HG03469 (cell line): ENCODE measurements around the gene GPATCH2.
"Not testable (repeated sequence)": the region's sequence is repeated elsewhere in the genome, so short reads cannot be mapped to it uniquely, and the experiment has no call there.

ENCODE experiments used
- ATAC-seq: cut with Tn5 transposase; IDR thresholded peaks from one replicate; pipeline ENCODE4 v1.9.1; 2021; ENCODE audit warnings: mild to moderate bottlenecking, moderate library complexity, moderate number of reproducible peaks; ENCODE audit not compliant: unreplicated experiment

The GPATCH2 gene

GRCh38 chr1:217584286-217584811 is 46.5 kb downstream of the GPATCH2 start:
- not testable (repeated sequence) for ATAC-seq

- no peak for ATAC-seq
These were observed 53.6 kb downstream of the GPATCH2 start for GRCh38 chr1:217577336-217577735.

GRCh38 chr1:217574265-217574949 is 56.5 kb downstream of the GPATCH2 start:
- ATAC-seq = no peak

- ATAC-seq = no peak
These were observed 61.9 kb downstream of the GPATCH2 start for GRCh38 chr1:217569021-217569420.

GRCh38 chr1:217568200-217568599 is 62.7 kb downstream of the GPATCH2 start:
- no peak for ATAC-seq

- no peak for ATAC-seq
These were observed 66.1 kb downstream of the GPATCH2 start for GRCh38 chr1:217564833-217565232.

GRCh38 chr1:217564207-217564606 is 66.7 kb downstream of the GPATCH2 start:
- ATAC-seq = no peak

GRCh38 chr1:217563179-217563578 is 67.7 kb downstream of the GPATCH2 start:
- no peak for ATAC-seq

GRCh38 chr1:217562229-217562878 is 68.5 kb downstream of the GPATCH2 start:
- no peak for ATAC-seq

- no peak for ATAC-seq
These were observed 69.4 kb downstream of the GPATCH2 start for GRCh38 chr1:217561446-217561845.

GRCh38 chr1:217554849-217555248 is 76.0 kb downstream of the GPATCH2 start:
- no peak for ATAC-seq

- no peak for ATAC-seq
These were observed 76.9 kb downstream of the GPATCH2 start for GRCh38 chr1:217553949-217554509.

GRCh38 chr1:217552339-217552951 is 78.4 kb downstream of the GPATCH2 start:
- no peak for ATAC-seq

- ATAC-seq = peak; percentile 90
These were observed 88.1 kb downstream of the GPATCH2 start for GRCh38 chr1:217542837-217543236.

GRCh38 chr1:217542136-217542777 is 88.6 kb downstream of the GPATCH2 start:
- no peak for ATAC-seq

- no peak for ATAC-seq
These were observed 90.6 kb downstream of the GPATCH2 start for GRCh38 chr1:217540321-217540720.

GRCh38 chr1:217539510-217539909 is 91.4 kb downstream of the GPATCH2 start:
- ATAC-seq = no peak

GRCh38 chr1:217535601-217536377 is 95.1 kb downstream of the GPATCH2 start:
- ATAC-seq = no peak

GRCh38 chr1:217534566-217534965 is 96.3 kb downstream of the GPATCH2 start:
- no peak for ATAC-seq

- no peak for ATAC-seq
These were observed 102.6 kb downstream of the GPATCH2 start for GRCh38 chr1:217528271-217528670.
